ENCODE measurements around the gene KCNJ2. TPM values are rescaled to one million over a fixed set of nuclear protein-coding genes. Genes with fewer than 3 reads are reported as not detected.

Gene KCNJ2
- total and polyA plus RNA-seq, 9 donors: 0.97 to 3.8 (median 2.1) TPM

- no peaks in the 10 kb centered on the region for H3K4me1 ChIP-seq (ENCODE audit: insufficient read depth)
- H3K36me3 ChIP-seq: no peaks in the 10 kb centered on the region
- no peak overlapping the region for H3K27ac ChIP-seq
- intact Hi-C loops (cut with DNase I): loop anchor here in 1 of 4 donors (10.0 kb wide), 1 partner anchor 597 kb away; no protein-coding TSS in a partner anchor
- H3K9me3 ChIP-seq: no peaks in the 10 kb centered on the region
- WGBS, 3 donors: 57 to 75% (median 57%) methylated on average over 1 of the region's 1 CpG
- no peak overlapping the region for H3K4me3 ChIP-seq
- DNase-seq: no peak
- no peaks in the 10 kb centered on the region for H3K27me3 ChIP-seq
- TF ChIP-seq POLR2A (IDR thresholded peaks at IDR 0.05) (no peak), EP300 (IDR thresholded peaks at IDR 0.05) (no peak), CTCF (IDR thresholded peaks at IDR 0.05) (no peak)
Observed at GRCh38 chr17:70161519-70161918, 7.8 kb upstream of the KCNJ2 start.

- no peak for DNase-seq
- Histone ChIP-seq H3K4me1 (ENCODE audit: insufficient read depth) (peaks cover 5% of the 10 kb centered on the region), H3K27me3 (no peaks in the 10 kb centered on the region), H3K36me3 (no peaks in the 10 kb centered on the region), H3K4me3 (no peak overlapping the region), H3K9me3 (no peaks in the 10 kb centered on the region), H3K27ac (no peak overlapping the region)
- no peak for TF ChIP-seq CTCF (IDR thresholded peaks at IDR 0.05)
- TF ChIP-seq EP300 (IDR thresholded peaks at IDR 0.05): no peak
- no peak for TF ChIP-seq POLR2A (IDR thresholded peaks at IDR 0.05)
- intact Hi-C loops (cut with DNase I): loop anchor here in 1 of 4 donors (10.0 kb wide), 1 partner anchor 601 kb away; no protein-coding TSS in a partner anchor
- 83 to 87% (median 84%) methylated on average over 2 of the region's 2 CpGs for WGBS, 3 donors
Observed at GRCh38 chr17:70165383-70165782, 3.9 kb upstream of the KCNJ2 start.

- no peak for DNase-seq
- H3K4me1 ChIP-seq (ENCODE audit: insufficient read depth): peaks cover 5% of the 10 kb centered on the region
- H3K4me3 ChIP-seq: no peak overlapping the region
- no peak overlapping the region for H3K27ac ChIP-seq
- no peaks in the 10 kb centered on the region for H3K27me3 ChIP-seq
- WGBS, 3 donors: 76 to 81% (median 78%) methylated on average over 4 of the region's 4 CpGs
- H3K36me3 ChIP-seq: no peaks in the 10 kb centered on the region
- H3K9me3 ChIP-seq: no peaks in the 10 kb centered on the region
- TF ChIP-seq POLR2A (IDR thresholded peaks at IDR 0.05) (no peak), CTCF (IDR thresholded peaks at IDR 0.05) (no peak), EP300 (IDR thresholded peaks at IDR 0.05) (no peak)
- intact Hi-C loops (cut with DNase I): loop anchor here in 1 of 4 donors (10.0 kb wide), 1 partner anchor 602 kb away; no protein-coding TSS in a partner anchor
Observed at GRCh38 chr17:70166615-70167014, 2.7 kb upstream of the KCNJ2 start.

- no peaks in the 10 kb centered on the region for H3K9me3 ChIP-seq
- DNase-seq: peak; percentile 43 to 69 (median 53)
- TF ChIP-seq POLR2A (IDR thresholded peaks at IDR 0.05): no peak
- peak in 2 of 3 donors; percentile 7 to 21 for TF ChIP-seq CTCF (IDR thresholded peaks at IDR 0.05)
- H3K4me3 ChIP-seq: peak overlapping the region; percentile 57
- H3K36me3 ChIP-seq: no peaks in the 10 kb centered on the region
- intact Hi-C loops (cut with DNase I): loop anchor here in 1 of 4 donors (10.0 kb wide), 1 partner anchor 604 kb away; no protein-coding TSS in a partner anchor
- WGBS, 3 donors: 2 to 3% (median 2%) methylated on average over 43 to 45 of the region's 45 CpGs
- H3K4me1 ChIP-seq (ENCODE audit: insufficient read depth): peaks cover 5% of the 10 kb centered on the region
- no peaks in the 10 kb centered on the region for H3K27me3 ChIP-seq
- H3K27ac ChIP-seq: peak overlapping the region; percentile 78 to 86
Observed at GRCh38 chr17:70168044-70168976, 1.0 kb upstream of the KCNJ2 start.
